Thyroid gland (tissue), 4 donors: ENCODE measurements around the gene SNRPB2.

Experiments used
- CTCF ChIP-seq, 6 experiments: fragments of 200-600 bp in 3 of 6; fragments of 450-650 bp in 3 of 6; sonication (generic) in 3 of 6; IDR thresholded peaks; one replicate each; pipeline ENCODE4 v1.5.1; 2016 to 2019; ENCODE audit warnings: antibody characterized with exemption in 6 of 6, mild to moderate bottlenecking in 2 of 6, inconsistent platforms in 1 of 6, moderate library complexity in 1 of 6
- POLR2A ChIP-seq, 2 donors: fragments of 450-650 bp; IDR thresholded peaks; one replicate each; pipeline ENCODE4 v1.6.1; 2017; ENCODE audit warnings: antibody characterized with exemption in 2 of 2, mild to moderate bottlenecking in 2 of 2, moderate library complexity in 1 of 2

- TF ChIP-seq CTCF (IDR thresholded peaks at IDR 0.05) (no peak), POLR2A (IDR thresholded peaks at IDR 0.05) (no peak)
Measured at GRCh38 chr20:16748308-16748900, 18.6 kb downstream of the SNRPB2 start, which contains the start of gene OTOR.
